H1 (cell line): ENCODE data around the gene SUPT20HL1. TPM values are rescaled to one million over a fixed set of nuclear protein-coding genes. Genes with fewer than 3 reads are reported as not detected.
"Not testable (repeated sequence)": the region's sequence is repeated elsewhere in the genome, so short reads cannot be mapped to it uniquely, and the experiment has no call there.

ENCODE experiments used
- CTCF ChIA-PET: fragments of 300-600 bp; sonication (Branson Sonifier 250); formaldehyde crosslinking; loops from one replicate; lab custom pipeline; 2021; ENCODE audit not compliant: partially characterized antibody; lab: Charles Lee
- POLR2A ChIA-PET: fragments of 300-600 bp; sonication (Branson Sonifier 250); formaldehyde crosslinking; loops from one replicate; lab custom pipeline; 2021; ENCODE audit warnings: inconsistent platforms; ENCODE audit not compliant: partially characterized antibody; lab: Charles Lee
- DNase-seq, 2 experiments: peaks; one replicate each; pipeline versions ENCODE4 v3.0.0 to v3.0.0-alpha.2; 2010 to 2022; ENCODE audit warnings: low spot score in 2 of 2, low read depth in 1 of 2, mixed read lengths in 1 of 2
- FAIRE-seq: peaks from 2 replicates; lab custom pipeline; 2011; peaks lifted over from hg19 to GRCh38; lab: Jason Lieb, UNC
- H2AFZ ChIP-seq: 2 replicates; pipeline ENCODE4 v1.8.1; 2012; ENCODE audit warnings: low read length, inconsistent platforms
- H2AK5ac ChIP-seq: 2 replicates; pipeline ENCODE4 v1.6.1; 2013; ENCODE audit warnings: low read depth, low read length
- H2BK120ac ChIP-seq: replicated peaks from 2 replicates; pipeline ENCODE3; 2013; ENCODE audit warnings: low read depth, low read length, inconsistent platforms
- H2BK12ac ChIP-seq: 2 replicates; pipeline ENCODE4 v1.6.1; 2013; ENCODE audit warnings: low read depth, low read length
- H2BK15ac ChIP-seq: 2 replicates; pipeline ENCODE4 v1.6.1; 2013; ENCODE audit warnings: low read length
- H2BK20ac ChIP-seq: 2 replicates; pipeline ENCODE4 v1.6.1; 2013; ENCODE audit warnings: low read length
- H2BK5ac ChIP-seq: 2 replicates; pipeline ENCODE4 v1.6.1; 2013; ENCODE audit warnings: low read depth, low read length
- H3K14ac ChIP-seq: 2 replicates; pipeline ENCODE4 v1.6.1; 2013; ENCODE audit warnings: inconsistent platforms; ENCODE audit not compliant: insufficient read length
- H3K18ac ChIP-seq: 2 replicates; pipeline ENCODE4 v1.6.1; 2013; ENCODE audit warnings: low read length; ENCODE audit errors: extremely low read depth
- H3K23ac ChIP-seq: 2 replicates; pipeline ENCODE4 v1.6.1; 2013; ENCODE audit warnings: inconsistent platforms; ENCODE audit not compliant: insufficient read length
- H3K23me2 ChIP-seq: 2 replicates; pipeline ENCODE4 v1.6.1; 2013; ENCODE audit warnings: low read depth, low read length
- H3K27ac ChIP-seq: 2 replicates; pipeline ENCODE4 v1.6.1; 2011; ENCODE audit warnings: low read depth, low read length, inconsistent platforms
- H3K27me3 ChIP-seq, 4 experiments: replicated peaks in 1 of 4; 1 replicate in 1 of 4; 2 replicates in 3 of 4; pipeline versions ENCODE4 v1.6.1 to v1.8.1; 2011 to 2013; ENCODE audit warnings: low read length in 3 of 4, mild to moderate bottlenecking in 3 of 4, inconsistent platforms in 2 of 4, mixed read lengths in 2 of 4, moderate library complexity in 1 of 4; ENCODE audit not compliant: control insufficient read depth in 3 of 4, insufficient read depth in 3 of 4; ENCODE audit errors: extremely low read depth in 1 of 4
- H3K36me3 ChIP-seq, 4 experiments: 2 replicates each; pipeline versions ENCODE4 v1.6.1 to v1.8.1; 2011 to 2013; ENCODE audit warnings: mild to moderate bottlenecking in 4 of 4, low read length in 3 of 4, moderate library complexity in 2 of 4, control low read depth in 1 of 4, inconsistent platforms in 1 of 4; ENCODE audit not compliant: insufficient read depth in 4 of 4, control insufficient read depth in 2 of 4
- H3K4ac ChIP-seq: replicated peaks from 2 replicates; pipeline ENCODE3; 2013; ENCODE audit warnings: low read length, low read depth, mixed read lengths, inconsistent platforms; ENCODE audit not compliant: insufficient read length
- H3K4me1 ChIP-seq, 4 experiments: replicated peaks in 1 of 4; 1 replicate in 1 of 4; 2 replicates in 3 of 4; pipeline versions ENCODE4 v1.6.1 to v1.8.1; 2011 to 2013; ENCODE audit warnings: low read length in 3 of 4, inconsistent platforms in 2 of 4, mixed read lengths in 1 of 4; ENCODE audit not compliant: insufficient read depth in 4 of 4, control insufficient read depth in 3 of 4
- H3K4me2 ChIP-seq, 2 experiments: 2 replicates each; pipeline versions ENCODE4 v1.6.1 to v1.8.1; 2011 to 2013; ENCODE audit warnings: low read depth in 2 of 2, low read length in 2 of 2, control low read depth in 1 of 2, inconsistent platforms in 1 of 2, mild to moderate bottlenecking in 1 of 2; ENCODE audit not compliant: insufficient read depth in 1 of 2
- H3K4me3 ChIP-seq, 4 experiments: fragments of 200-600, 300-600 bp in 1 of 4; sonication (generic), shearing (Covaris generic), sonication (Bioruptor Twin) in 1 of 4; 2 replicates each; pipeline versions ENCODE4 v1.5.1 to v1.8.1; 2011 to 2016; ENCODE audit warnings: low read length in 4 of 4, low read depth in 3 of 4, control low read depth in 2 of 4, inconsistent platforms in 2 of 4, mild to moderate bottlenecking in 2 of 4, mixed read lengths in 1 of 4, moderate library complexity in 1 of 4; ENCODE audit not compliant: insufficient read depth in 2 of 4; ENCODE audit errors: extremely low read depth in 1 of 4
- H3K56ac ChIP-seq: replicated peaks from 2 replicates; pipeline ENCODE3; 2013; ENCODE audit warnings: low read depth, mild to moderate bottlenecking, mixed read lengths, low read length, inconsistent platforms; ENCODE audit not compliant: insufficient read length
- H3K79me1 ChIP-seq: 2 replicates; pipeline ENCODE4 v1.6.1; 2013; ENCODE audit warnings: low read depth, low read length, control low read depth
- H3K79me2 ChIP-seq, 2 experiments: 2 replicates each; pipeline versions ENCODE4 v1.6.1 to v1.8.1; 2012 to 2013; ENCODE audit warnings: low read length in 2 of 2, mild to moderate bottlenecking in 2 of 2, inconsistent platforms in 1 of 2; ENCODE audit not compliant: insufficient read depth in 2 of 2, control insufficient read depth in 1 of 2
- H3K9ac ChIP-seq, 4 experiments: replicated peaks in 1 of 4; 1 replicate in 1 of 4; 2 replicates in 3 of 4; pipeline versions ENCODE4 v1.6.1 to v1.8.1; 2011 to 2013; ENCODE audit warnings: low read depth in 3 of 4, low read length in 3 of 4, control low read depth in 2 of 4, mild to moderate bottlenecking in 2 of 4, moderate library complexity in 2 of 4, inconsistent platforms in 1 of 4; ENCODE audit errors: extremely low read depth in 1 of 4
- H3K9me3 ChIP-seq, 2 experiments: 2 replicates each; pipeline versions ENCODE4 v1.6.1 to v1.8.1; 2012 to 2013; ENCODE audit warnings: mild to moderate bottlenecking in 2 of 2, moderate library complexity in 2 of 2, control low read depth in 1 of 2, inconsistent platforms in 1 of 2, low read depth in 1 of 2, low read length in 1 of 2, mixed read lengths in 1 of 2; ENCODE audit not compliant: insufficient read depth in 2 of 2
- H4K20me1 ChIP-seq, 2 experiments: replicated peaks in 1 of 2; 2 replicates each; pipeline versions ENCODE3 to v1.8.1; 2011 to 2013; ENCODE audit warnings: inconsistent platforms in 2 of 2, low read length in 2 of 2, mild to moderate bottlenecking in 1 of 2; ENCODE audit not compliant: insufficient read depth in 2 of 2, control insufficient read depth in 1 of 2
- H4K5ac ChIP-seq: 2 replicates; pipeline ENCODE4 v1.6.1; 2013; ENCODE audit warnings: low read length, low read depth, mixed read lengths, inconsistent platforms; ENCODE audit not compliant: insufficient read length
- H4K8ac ChIP-seq: 2 replicates; pipeline ENCODE4 v1.8.0; 2013; ENCODE audit warnings: mild to moderate bottlenecking, moderate library complexity, low read length, inconsistent platforms; ENCODE audit not compliant: insufficient read depth; ENCODE audit errors: extremely low read depth
- H4K91ac ChIP-seq: replicated peaks from 2 replicates; pipeline ENCODE3; 2013; ENCODE audit warnings: low read length, mixed read lengths, inconsistent platforms; ENCODE audit not compliant: insufficient read length
- WGBS, 2 experiments: shearing (Covaris generic) in 1 of 2; methylation state at CpG; one replicate each; pipeline versions ENCODE4 v1.1.6 to v1.1.7; 2013 to 2015; ENCODE audit warnings: low lambda C conversion rate in 2 of 2, mixed read lengths in 2 of 2, inconsistent platforms in 1 of 2, low coverage in 1 of 2, missing lambda C conversion rate in 1 of 2; ENCODE audit not compliant: insufficient replicate concordance in 2 of 2, insufficient coverage in 1 of 2, insufficient read length in 1 of 2; ENCODE audit errors: extremely low coverage in 1 of 2, missing lambda C conversion rate in 1 of 2; 5-methylcytosine and 5-hydroxymethylcytosine counted together
- polyA plus RNA-seq, 7 experiments: library from polyadenylated mRNA; depleted of rRNA in 3 of 7; stranded (reverse) in 5 of 7; unstranded in 2 of 7; fragments of >200 nt in 5 of 7; fragments of 200-250 nt in 2 of 7; gene quantifications; 1 replicate in 5 of 7; 2 replicates in 1 of 7; 4 replicates in 1 of 7; pipeline versions ENCODE4 v1.2.1 to v1.2.3, GENCODE V29; 2011 to 2013; ENCODE audit warnings: missing spikeins in 2 of 7, mixed read lengths in 2 of 7
- total RNA-seq: library from RNA; stranded (reverse); fragmentation: NEBNext Ultra II Directional; extraction: Animal tissue kit (Norgen Biotek cat#: 25700); gene quantifications from 2 replicates; pipeline ENCODE4 v1.2.1, GENCODE V29; 2021

SUPT20HL1 gene
- total and polyA plus RNA-seq, 2 of the 8 experiments (the other 6 are each of a cell fraction or from before 2014, with no cell fraction given): not detected

DNA sequence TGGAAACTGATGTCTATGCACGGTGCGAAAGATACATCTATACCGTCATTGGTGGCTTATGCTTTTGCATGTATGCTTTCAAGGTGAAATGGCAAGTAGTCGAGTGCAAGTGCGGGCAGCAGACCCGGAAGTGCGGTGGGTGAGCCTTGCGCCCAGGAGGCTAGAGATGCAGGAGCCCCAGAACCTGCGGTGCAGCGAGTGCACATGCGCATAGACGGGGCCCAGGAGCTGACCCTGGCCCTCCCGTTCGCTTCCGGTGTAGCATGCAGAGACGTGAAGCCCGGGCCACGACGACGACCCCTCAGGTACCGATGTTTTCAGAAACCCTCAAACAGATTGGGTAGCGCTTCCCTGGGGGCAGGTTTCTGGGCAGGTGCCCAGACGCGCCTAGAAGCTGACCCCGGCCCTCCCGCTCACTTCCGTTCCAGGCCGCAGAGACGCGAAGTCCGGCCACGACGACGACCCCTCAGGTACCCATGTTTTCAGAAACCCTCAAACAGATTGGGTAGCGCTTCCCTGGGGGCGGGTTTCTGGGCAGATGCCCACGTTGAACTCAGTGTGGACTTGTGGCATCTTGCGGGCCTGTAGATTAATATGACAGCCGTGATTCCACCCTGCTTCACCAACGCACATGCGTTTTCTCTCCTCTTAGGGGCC lies 1.8 kb downstream of the SUPT20HL1 start:
- H2AK5ac ChIP-seq, FAIRE-seq, H3K23me2 ChIP-seq, H3K4me3 ChIP-seq, H3K27me3 ChIP-seq, H2BK120ac ChIP-seq, H3K79me1 ChIP-seq, H2BK5ac ChIP-seq, H3K4me2 ChIP-seq, H3K56ac ChIP-seq, H3K79me2 ChIP-seq, H3K9ac ChIP-seq, H3K9me3 ChIP-seq, H4K8ac ChIP-seq, H4K5ac ChIP-seq, H4K91ac ChIP-seq, H3K4ac ChIP-seq, H2AFZ ChIP-seq, H2BK15ac ChIP-seq, H3K18ac ChIP-seq, H3K27ac ChIP-seq, H3K4me1 ChIP-seq, H2BK20ac ChIP-seq, H3K36me3 ChIP-seq, DNase-seq, H3K23ac ChIP-seq, H3K14ac ChIP-seq, H4K20me1 ChIP-seq, H2BK12ac ChIP-seq: not testable (repeated sequence)
- ChIA-PET CTCF (interaction anchor here (1.6 kb wide), 1 partner anchor 10 kb away, joined by 5 read pairs; no protein-coding TSS in a partner anchor), POLR2A (interaction anchor here (0.7 kb wide), 1 partner anchor 8 kb away, joined by 3 read pairs; no protein-coding TSS in a partner anchor)
- WGBS, 2 experiments: 96% methylated on average over 9 of the region's 41 CpGs; no CpG with 5 or more reads in 1 of the 2 experiments
